Colonic mucosa (tissue), 4 donors: ENCODE data around the gene MED28. TPM values are rescaled to one million over a fixed set of nuclear protein-coding genes. Genes with fewer than 3 reads are reported as not detected.
"Not testable (repeated sequence)": the region's sequence is repeated elsewhere in the genome, so short reads cannot be mapped to it uniquely, and the experiment has no call there.

ENCODE experiments used
- DNase-seq: peaks from one replicate; pipeline ENCODE4 v3.0.0-alpha.2; 2020
- H3K27ac ChIP-seq: fragments of 200-600 bp; one replicate; pipeline ENCODE4 v1.8.0; 2021
- H3K27me3 ChIP-seq: fragments of 200-600 bp; one replicate; pipeline ENCODE4 v1.8.0; 2021
- H3K36me3 ChIP-seq: fragments of 200-600 bp; one replicate; pipeline ENCODE4 v1.8.0; 2021
- H3K4me1 ChIP-seq: fragments of 200-600 bp; one replicate; pipeline ENCODE4 v1.8.0; 2021; ENCODE audit warnings: mild to moderate bottlenecking
- H3K4me3 ChIP-seq: fragments of 200-600 bp; one replicate; pipeline ENCODE4 v1.8.0; 2021
- H3K9ac ChIP-seq, 2 donors: one replicate each; pipeline ENCODE4 v1.7.0; 2013; ENCODE audit warnings: control low read depth in 2 of 2, low read depth in 2 of 2, low read length in 2 of 2
- H3K9me3 ChIP-seq: fragments of 200-600 bp; one replicate; pipeline ENCODE4 v1.8.0; 2021
- CTCF ChIP-seq: fragments of 200-600 bp; IDR thresholded peaks from one replicate; pipeline ENCODE4 v1.8.0; 2022; ENCODE audit warnings: antibody characterized with exemption, mild to moderate bottlenecking
- intact Hi-C: fragments of 100-400 bp; cut with DNase I; formaldehyde crosslinking; loops from one replicate; pipeline ENCODE4 v1.14.1; 2022
- total RNA-seq, 2 donors: library from RNA; stranded (reverse); fragmentation: NEBNext Ultra II Directional in 1 of 2; extraction: Animal tissue kit (Norgen Biotek cat#: 25700) in 1 of 2; gene quantifications; one replicate each; pipeline ENCODE4 v1.2.1, GENCODE V29; 2021
- donor health status: healthy.
- donor health status: DM: no; HTN: no; CAD: no.
- donor health status: DM: no; HTN: no; CAD: no.

The MED28 gene
- total RNA-seq, 2 donors from 2014 or later, result 36.7 to 48.1 TPM

- H3K36me3 ChIP-seq, result no peaks in the 10 kb centered on the region
- no peaks in the 10 kb centered on the region for H3K9me3 ChIP-seq
- intact Hi-C loops, result no loop called here
Observed at GRCh38 chr4:17654701-17655100, 40.3 kb downstream of the MED28 start.

GRCh38 chr4:17657090-17657489 lies 42.6 kb downstream of the MED28 start:
- Histone ChIP-seq H3K27ac (no peak overlapping the region), H3K9ac (no peak overlapping the region), H3K4me3 (no peak overlapping the region), H3K36me3 (no peaks in the 10 kb centered on the region), H3K27me3 (no peaks in the 10 kb centered on the region), H3K9me3 (no peaks in the 10 kb centered on the region), H3K4me1 (no peaks in the 10 kb centered on the region)
- no peak for DNase-seq
- TF ChIP-seq CTCF, result no peak
- intact Hi-C loops, result no loop called here

More at GRCh38 chr4:17654701-17655100, 40.3 kb downstream of the MED28 start:
- H3K4me1 ChIP-seq, result no peaks in the 10 kb centered on the region
- H3K4me3 ChIP-seq, result no peak overlapping the region
- TF ChIP-seq CTCF, result no peak
- no peak overlapping the region for H3K9ac ChIP-seq
- no peak for DNase-seq
- no peaks in the 10 kb centered on the region for H3K27me3 ChIP-seq
- H3K27ac ChIP-seq, result no peak overlapping the region

GRCh38 chr4:17657849-17658248 lies 43.4 kb downstream of the MED28 start:
- Histone ChIP-seq H3K27me3 (no peaks in the 10 kb centered on the region), H3K36me3 (no peaks in the 10 kb centered on the region), H3K4me3 (no peak overlapping the region), H3K4me1 (no peaks in the 10 kb centered on the region), H3K27ac (no peak overlapping the region), H3K9me3 (no peaks in the 10 kb centered on the region), H3K9ac (no peak overlapping the region)
- TF ChIP-seq CTCF, result no peak
- DNase-seq, result no peak
- intact Hi-C loops, result no loop called here

- intact Hi-C loops, H3K27me3 ChIP-seq, H3K27ac ChIP-seq, H3K4me3 ChIP-seq, H3K9ac ChIP-seq, H3K4me1 ChIP-seq, H3K36me3 ChIP-seq, H3K9me3 ChIP-seq, DNase-seq: not testable (repeated sequence)
Observed at GRCh38 chr4:17659196-17659595, 44.8 kb downstream of the MED28 start.

GRCh38 chr4:17662694-17663093 lies 48.3 kb downstream of the MED28 start:
- Histone ChIP-seq H3K4me3 (no peak overlapping the region), H3K27me3 (no peaks in the 10 kb centered on the region), H3K9me3 (no peaks in the 10 kb centered on the region), H3K9ac (no peak overlapping the region), H3K36me3 (no peaks in the 10 kb centered on the region), H3K27ac (no peak overlapping the region), H3K4me1 (no peaks in the 10 kb centered on the region)
- intact Hi-C loops, result no loop called here
- no peak for DNase-seq
- no peak for TF ChIP-seq CTCF

GRCh38 chr4:17664755-17665154 lies 50.3 kb downstream of the MED28 start:
- Histone ChIP-seq H3K36me3 (no peaks in the 10 kb centered on the region), H3K4me3 (no peak overlapping the region), H3K9ac (no peak overlapping the region), H3K27ac (no peak overlapping the region), H3K27me3 (no peaks in the 10 kb centered on the region), H3K9me3 (no peaks in the 10 kb centered on the region), H3K4me1 (no peaks in the 10 kb centered on the region)
- intact Hi-C loops, result no loop called here
- no peak for TF ChIP-seq CTCF
- no peak for DNase-seq
